Measurements from ENCODE around the gene AMH. TPM values are rescaled to one million over a fixed set of nuclear protein-coding genes. Genes with fewer than 3 reads are reported as not detected.
A peak's percentile ranks its signal among the peaks of the same experiment; 100 is the strongest.

AMH gene
- total RNA-seq, 1 experiment from 2014 or later, result 11.2 TPM

DNA sequence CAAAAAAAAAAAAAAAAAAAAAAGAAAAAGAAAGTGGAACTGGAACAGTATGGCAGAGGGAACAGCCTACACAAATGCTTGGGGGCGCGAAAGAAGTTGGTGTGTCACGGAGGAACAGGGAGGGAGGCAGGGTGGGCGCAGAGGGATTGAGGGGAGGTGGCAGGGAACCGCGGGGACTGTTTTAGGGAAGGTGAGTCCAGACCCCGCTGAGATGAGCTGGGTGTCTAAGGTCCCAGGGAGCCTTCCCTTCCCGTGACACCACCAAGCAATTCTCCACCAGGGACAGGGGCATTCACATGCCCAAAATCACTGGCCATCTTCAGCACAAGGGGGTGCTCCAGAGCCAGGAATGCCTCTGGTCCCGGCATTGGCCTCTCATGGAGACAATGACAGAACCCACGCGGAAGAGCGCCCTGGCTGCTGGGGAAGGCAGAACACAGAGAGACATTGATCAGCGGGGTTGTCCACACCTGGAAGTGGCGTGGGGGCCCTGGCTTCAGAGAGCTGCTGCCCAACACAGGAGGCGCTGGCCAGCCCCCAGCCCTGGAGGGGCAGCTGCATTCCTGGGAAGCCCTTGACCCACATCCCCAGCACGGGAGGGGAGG, 25.9 kb downstream of the AMH start:
- POLR2A ChIA-PET, result interaction anchor here (0.9 to 1.4 kb wide), 3 partner anchors 16 to 39 kb away, joined by 3 read pairs; partner anchors contain the start of gene PLEKHJ1

DNA sequence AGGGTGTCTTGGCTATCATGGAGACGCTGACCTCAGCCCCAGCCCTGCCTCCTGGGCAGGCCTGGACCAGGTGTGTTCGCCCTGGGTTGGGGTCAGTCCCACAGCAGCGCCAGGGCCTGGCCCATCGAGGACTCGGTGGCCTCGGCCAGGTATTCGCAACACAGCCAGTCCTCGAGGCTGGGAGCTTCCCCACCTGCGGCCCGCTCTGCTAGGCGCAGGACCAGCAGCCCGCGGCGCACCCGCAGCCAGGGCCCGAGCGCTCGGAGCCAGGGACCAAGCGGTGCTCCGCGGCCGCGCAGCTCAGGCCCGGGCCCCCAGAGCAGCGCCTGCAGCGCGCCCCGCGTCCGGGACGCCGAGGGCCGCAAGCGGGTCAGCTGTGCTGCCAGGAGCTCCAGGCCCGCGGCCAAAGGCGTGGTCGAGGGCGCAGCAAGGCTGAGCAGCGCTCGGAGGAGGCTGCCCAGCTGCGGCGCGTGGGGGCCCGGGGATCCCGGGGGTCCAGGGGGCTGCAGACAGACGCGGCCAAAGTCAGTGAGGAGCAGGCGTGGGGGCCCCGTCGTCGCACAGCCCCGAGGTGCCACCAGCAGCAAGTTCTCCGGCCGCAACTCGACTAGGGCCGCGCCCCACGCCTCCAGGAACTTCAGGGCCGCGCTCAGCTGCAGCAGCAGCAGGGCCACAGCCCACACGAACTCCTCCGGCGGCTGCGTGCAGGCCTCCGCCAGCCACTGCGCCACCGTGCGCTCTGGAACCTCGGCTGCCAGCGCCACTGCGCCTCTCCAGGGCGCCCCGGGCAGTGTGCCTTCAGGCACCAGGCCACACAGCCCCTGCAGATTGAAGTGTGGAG, 26.7 kb downstream of the AMH start:
- no peak overlapping the region for H3K4me3 Mint-ChIP-seq
- CTCF ChIA-PET, result interaction anchor here (0.7 to 4.4 kb wide), 19 partner anchors 12 to 336 kb away, joined by 3 to 42 read pairs (median 8); partner anchors contain the start of genes AP3D1, LSM7 and PLEKHJ1
- peaks cover 6% of the 10 kb centered on the region for H3K36me3 Mint-ChIP-seq
- POLR2A ChIA-PET, result interaction anchor here (1.0 to 1.4 kb wide), 2 partner anchors 15 to 40 kb away, joined by 3 read pairs; partner anchors contain the start of gene PLEKHJ1
- H3K4me1 Mint-ChIP-seq, result peaks cover 22% of the 10 kb centered on the region
- no peak overlapping the region for H3K27ac Mint-ChIP-seq
- no peaks in the 10 kb centered on the region for H3K9me3 Mint-ChIP-seq
- no peak for TF ChIP-seq ZNF121 (CRISPR knock-in tag; IDR thresholded peaks at IDR 0.05)
- no peak for TF ChIP-seq ELF4 (CRISPR knock-in tag; IDR thresholded peaks at IDR 0.05; ENCODE audit: low read depth)
- TF ChIP-seq, protein P1, sequence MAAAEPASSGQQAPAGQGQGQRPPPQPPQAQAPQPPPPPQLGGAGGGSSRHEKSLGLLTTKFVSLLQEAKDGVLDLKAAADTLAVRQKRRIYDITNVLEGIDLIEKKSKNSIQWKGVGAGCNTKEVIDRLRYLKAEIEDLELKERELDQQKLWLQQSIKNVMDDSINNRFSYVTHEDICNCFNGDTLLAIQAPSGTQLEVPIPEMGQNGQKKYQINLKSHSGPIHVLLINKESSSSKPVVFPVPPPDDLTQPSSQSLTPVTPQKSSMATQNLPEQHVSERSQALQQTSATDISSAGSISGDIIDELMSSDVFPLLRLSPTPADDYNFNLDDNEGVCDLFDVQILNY (CRISPR knock-in tag; IDR thresholded peaks at IDR 0.05), result no peak
- TF ChIP-seq JAZF1 (CRISPR knock-in tag; IDR thresholded peaks at IDR 0.05), result no peak
- TF ChIP-seq CREB1 (CRISPR knock-in tag; IDR thresholded peaks at IDR 0.05), result no peak
- TF ChIP-seq ZNF232 (CRISPR knock-in tag; IDR thresholded peaks at IDR 0.05), result no peak
- TF ChIP-seq, protein P2, sequence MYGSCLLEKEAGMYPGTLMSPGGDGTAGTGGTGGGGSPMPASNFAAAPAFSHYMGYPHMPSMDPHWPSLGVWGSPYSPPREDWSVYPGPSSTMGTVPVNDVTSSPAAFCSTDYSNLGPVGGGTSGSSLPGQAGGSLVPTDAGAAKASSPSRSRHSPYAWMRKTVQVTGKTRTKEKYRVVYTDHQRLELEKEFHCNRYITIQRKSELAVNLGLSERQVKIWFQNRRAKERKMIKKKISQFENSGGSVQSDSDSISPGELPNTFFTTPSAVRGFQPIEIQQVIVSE (CRISPR knock-in tag; IDR thresholded peaks at IDR 0.05; ENCODE audit: borderline replicate concordance), result no peak
- TF ChIP-seq, protein P3, sequence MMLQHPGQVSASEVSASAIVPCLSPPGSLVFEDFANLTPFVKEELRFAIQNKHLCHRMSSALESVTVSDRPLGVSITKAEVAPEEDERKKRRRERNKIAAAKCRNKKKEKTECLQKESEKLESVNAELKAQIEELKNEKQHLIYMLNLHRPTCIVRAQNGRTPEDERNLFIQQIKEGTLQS (CRISPR knock-in tag; conservative IDR thresholded peaks at IDR 0.05), result no peak
- TF ChIP-seq ETV6 (CRISPR knock-in tag; IDR thresholded peaks at IDR 0.05), result no peak
- TF ChIP-seq, protein P4, sequence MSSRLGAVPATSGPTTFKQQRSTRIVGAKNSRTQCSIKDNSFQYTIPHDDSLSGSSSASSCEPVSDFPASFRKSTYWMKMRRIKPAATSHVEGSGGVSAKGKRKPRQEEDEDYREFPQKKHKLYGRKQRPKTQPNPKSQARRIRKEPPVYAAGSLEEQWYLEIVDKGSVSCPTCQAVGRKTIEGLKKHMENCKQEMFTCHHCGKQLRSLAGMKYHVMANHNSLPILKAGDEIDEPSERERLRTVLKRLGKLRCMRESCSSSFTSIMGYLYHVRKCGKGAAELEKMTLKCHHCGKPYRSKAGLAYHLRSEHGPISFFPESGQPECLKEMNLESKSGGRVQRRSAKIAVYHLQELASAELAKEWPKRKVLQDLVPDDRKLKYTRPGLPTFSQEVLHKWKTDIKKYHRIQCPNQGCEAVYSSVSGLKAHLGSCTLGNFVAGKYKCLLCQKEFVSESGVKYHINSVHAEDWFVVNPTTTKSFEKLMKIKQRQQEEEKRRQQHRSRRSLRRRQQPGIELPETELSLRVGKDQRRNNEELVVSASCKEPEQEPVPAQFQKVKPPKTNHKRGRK (CRISPR knock-in tag; IDR thresholded peaks at IDR 0.05; ENCODE audit: borderline replicate concordance), result no peak
- no peak for TF ChIP-seq FOXK1 (CRISPR knock-in tag; IDR thresholded peaks at IDR 0.05)
- TF ChIP-seq NR1H2 (CRISPR knock-in tag; IDR thresholded peaks at IDR 0.05), result no peak
- TF ChIP-seq, protein P5, sequence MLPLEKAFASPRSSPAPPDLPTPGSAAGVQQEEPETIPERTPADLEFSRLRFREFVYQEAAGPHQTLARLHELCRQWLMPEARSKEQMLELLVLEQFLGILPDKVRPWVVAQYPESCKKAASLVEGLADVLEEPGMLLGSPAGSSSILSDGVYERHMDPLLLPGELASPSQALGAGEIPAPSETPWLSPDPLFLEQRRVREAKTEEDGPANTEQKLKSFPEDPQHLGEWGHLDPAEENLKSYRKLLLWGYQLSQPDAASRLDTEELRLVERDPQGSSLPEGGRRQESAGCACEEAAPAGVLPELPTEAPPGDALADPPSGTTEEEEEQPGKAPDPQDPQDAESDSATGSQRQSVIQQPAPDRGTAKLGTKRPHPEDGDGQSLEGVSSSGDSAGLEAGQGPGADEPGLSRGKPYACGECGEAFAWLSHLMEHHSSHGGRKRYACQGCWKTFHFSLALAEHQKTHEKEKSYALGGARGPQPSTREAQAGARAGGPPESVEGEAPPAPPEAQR (CRISPR knock-in tag; IDR thresholded peaks at IDR 0.05), result no peak
- TF ChIP-seq SMAD3 (CRISPR knock-in tag; IDR thresholded peaks at IDR 0.05; ENCODE audit: borderline replicate concordance), result no peak
- no peak for TF ChIP-seq SMAD4 (CRISPR knock-in tag; IDR thresholded peaks at IDR 0.05)
- TF ChIP-seq, protein P6, sequence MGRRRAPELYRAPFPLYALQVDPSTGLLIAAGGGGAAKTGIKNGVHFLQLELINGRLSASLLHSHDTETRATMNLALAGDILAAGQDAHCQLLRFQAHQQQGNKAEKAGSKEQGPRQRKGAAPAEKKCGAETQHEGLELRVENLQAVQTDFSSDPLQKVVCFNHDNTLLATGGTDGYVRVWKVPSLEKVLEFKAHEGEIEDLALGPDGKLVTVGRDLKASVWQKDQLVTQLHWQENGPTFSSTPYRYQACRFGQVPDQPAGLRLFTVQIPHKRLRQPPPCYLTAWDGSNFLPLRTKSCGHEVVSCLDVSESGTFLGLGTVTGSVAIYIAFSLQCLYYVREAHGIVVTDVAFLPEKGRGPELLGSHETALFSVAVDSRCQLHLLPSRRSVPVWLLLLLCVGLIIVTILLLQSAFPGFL (CRISPR knock-in tag; IDR thresholded peaks at IDR 0.05; ENCODE audit: borderline replicate concordance), result no peak
- no peak for TF ChIP-seq SOX15 (CRISPR knock-in tag; IDR thresholded peaks at IDR 0.05)
- peak; percentile 4; the same call in 1 of the 2 replicates for ATAC-seq
- no peak for DNase-seq (ENCODE audit: low spot score)
- H3K27me3 Mint-ChIP-seq (ENCODE audit: low read depth), result no peaks in the 10 kb centered on the region; the same call in 1 of the 2 replicates

More for the DNA sequence above, 25.9 kb downstream of the AMH start:
- H3K36me3 Mint-ChIP-seq, result peaks cover 6% of the 10 kb centered on the region
- CTCF ChIA-PET, result interaction anchor here (0.6 to 4.4 kb wide), 27 partner anchors 13 to 524 kb away, joined by 3 to 42 read pairs (median 4); partner anchors contain the start of genes AP3D1, LSM7 and PLEKHJ1
- H3K4me1 Mint-ChIP-seq, result peaks cover 22% of the 10 kb centered on the region
- H3K27ac Mint-ChIP-seq, result no peak overlapping the region
- no peaks in the 10 kb centered on the region; the same call in 1 of the 2 replicates for H3K27me3 Mint-ChIP-seq (ENCODE audit: low read depth)
- H3K9me3 Mint-ChIP-seq, result no peaks in the 10 kb centered on the region
- TF ChIP-seq, protein P7, sequence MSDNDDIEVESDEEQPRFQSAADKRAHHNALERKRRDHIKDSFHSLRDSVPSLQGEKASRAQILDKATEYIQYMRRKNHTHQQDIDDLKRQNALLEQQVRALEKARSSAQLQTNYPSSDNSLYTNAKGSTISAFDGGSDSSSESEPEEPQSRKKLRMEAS (CRISPR knock-in tag; IDR thresholded peaks at IDR 0.05), result 0 out of 2 replicates have a peak, but pooled peaks have one; percentile 34
- TF ChIP-seq NR3C1 (CRISPR knock-in tag; conservative IDR thresholded peaks at IDR 0.05; ENCODE audit: low read depth), result no peak
- TF ChIP-seq, protein P8, sequence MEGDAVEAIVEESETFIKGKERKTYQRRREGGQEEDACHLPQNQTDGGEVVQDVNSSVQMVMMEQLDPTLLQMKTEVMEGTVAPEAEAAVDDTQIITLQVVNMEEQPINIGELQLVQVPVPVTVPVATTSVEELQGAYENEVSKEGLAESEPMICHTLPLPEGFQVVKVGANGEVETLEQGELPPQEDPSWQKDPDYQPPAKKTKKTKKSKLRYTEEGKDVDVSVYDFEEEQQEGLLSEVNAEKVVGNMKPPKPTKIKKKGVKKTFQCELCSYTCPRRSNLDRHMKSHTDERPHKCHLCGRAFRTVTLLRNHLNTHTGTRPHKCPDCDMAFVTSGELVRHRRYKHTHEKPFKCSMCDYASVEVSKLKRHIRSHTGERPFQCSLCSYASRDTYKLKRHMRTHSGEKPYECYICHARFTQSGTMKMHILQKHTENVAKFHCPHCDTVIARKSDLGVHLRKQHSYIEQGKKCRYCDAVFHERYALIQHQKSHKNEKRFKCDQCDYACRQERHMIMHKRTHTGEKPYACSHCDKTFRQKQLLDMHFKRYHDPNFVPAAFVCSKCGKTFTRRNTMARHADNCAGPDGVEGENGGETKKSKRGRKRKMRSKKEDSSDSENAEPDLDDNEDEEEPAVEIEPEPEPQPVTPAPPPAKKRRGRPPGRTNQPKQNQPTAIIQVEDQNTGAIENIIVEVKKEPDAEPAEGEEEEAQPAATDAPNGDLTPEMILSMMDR (IDR thresholded peaks at IDR 0.05), result peak; percentile 60; the same call in 1 of the 2 replicates
- no peak overlapping the region for H3K4me3 Mint-ChIP-seq
- ATAC-seq (peak; percentile 52), DNase-seq (ENCODE audit: low spot score) (peak; percentile 84)

Data from WTC11 (cell line).